ENCODE measurements around the gene FAM47B. TPM values are rescaled to one million over a fixed set of nuclear protein-coding genes. Genes with fewer than 3 reads are reported as not detected.

FAM47B gene
- total RNA-seq (2012; rRNA removed) (not detected in 2 replicates), polyA plus RNA-seq (2012; rRNA removed) (not detected in 2 replicates), Bru-seq, nascent RNA (not detected), BruChase-seq, experiment 1, labeled RNA remaining after a 6-hour chase (not detected), BruChase-seq, experiment 2, labeled RNA remaining after a 2-hour chase (not detected)
- not detected in 2 replicates for polyA plus RNA-seq (2012; cell fraction: cytosol; rRNA removed)
- polyA plus RNA-seq (2012; cell fraction: nucleus; rRNA removed; ENCODE audit: low replicate concordance) = not detected in 2 replicates
- long read RNA-seq = 0 reads

- intact Hi-C loops (cut with micrococcal nuclease) = no loop called here
- Histone ChIP-seq H4K8ac (ENCODE audit: low read depth in 2 of 2, low read length in 2 of 2) (no peak within 1 kb of the TSS), H3K14ac (replicated peaks; ENCODE audit: low read depth, low read length) (no peak within 1 kb of the TSS), H3K27ac (ENCODE audit: insufficient read depth, low read length) (no peak within 1 kb of the TSS), H2AK5ac (ENCODE audit: low read depth, low read length) (no peak within 1 kb of the TSS), H3K4me1 (ENCODE audit: control insufficient read depth, insufficient read depth, low read length) (no peaks in the 10 kb centered on the region), H3K18ac (ENCODE audit: low read depth, low read length) (no peak within 1 kb of the TSS), H3K4ac (ENCODE audit: low read depth, low read length) (no peak within 1 kb of the TSS), H3K27me3 (ENCODE audit: control insufficient read depth, insufficient read depth, low read length) (no peaks in the 10 kb centered on the region), H4K20me1 (ENCODE audit: insufficient read depth, low read length) (no peaks in the 10 kb centered on the region), H3K56ac (ENCODE audit: extremely low read depth, insufficient read depth, low read length) (no peak within 1 kb of the TSS), H3K9me3 (ENCODE audit: control insufficient read depth, insufficient read depth, low read length) (no peaks in the 10 kb centered on the region), H2AFZ (replicated peaks; ENCODE audit: low read length, poor library complexity) (no peak within 1 kb of the TSS), H4K5ac (ENCODE audit: low read depth, low read length) (no peak within 1 kb of the TSS), H2BK5ac (ENCODE audit: low read depth, low read length, poor library complexity, severe bottlenecking) (no peak within 1 kb of the TSS), H2BK15ac (ENCODE audit: low read depth, low read length) (no peak within 1 kb of the TSS), H3K4me3 (ENCODE audit: insufficient read depth, low read depth, low read length) (no peak within 1 kb of the TSS), H2BK20ac (ENCODE audit: low read depth, low read length) (no peak within 1 kb of the TSS), H3K79me1 (ENCODE audit: low read depth in 1 of 2, low read length in 2 of 2) (no peaks in the 10 kb centered on the region), H3K23ac (ENCODE audit: low read depth, low read length) (no peak within 1 kb of the TSS), H3K9me1 (ENCODE audit: insufficient read depth, low read length) (no peaks in the 10 kb centered on the region), H4K91ac (ENCODE audit: insufficient read depth, low read depth, low read length) (no peak within 1 kb of the TSS), H2BK120ac (ENCODE audit: low read depth, low read length) (no peak within 1 kb of the TSS), H2AK9ac (replicated peaks; ENCODE audit: low read depth, low read length, poor library complexity) (no peak within 1 kb of the TSS), H3K9ac (ENCODE audit: low read depth, low read length) (no peak within 1 kb of the TSS), H3K36me3 (ENCODE audit: control insufficient read depth, insufficient read depth, low read length) (no peaks in the 10 kb centered on the region), H3K4me2 (ENCODE audit: low read depth, low read length) (no peak within 1 kb of the TSS)
- BruUV-seq (replicated peaks) = no TSS peak
- 54% methylated on average over 6 of the region's 11 CpGs; no CpG with 5 or more reads in 1 of the 2 experiments for WGBS, 2 experiments (ENCODE audit: extremely low coverage in 2 of 2, insufficient read length in 1 of 2)
- DNase-seq (no peak), ATAC-seq (ENCODE audit: low read depth) (no peak)
- dilution Hi-C loops (cut with HindIII; ENCODE audit: low sequenced_read_pairs, unreplicated experiment) = no loop called here
- ChIA-PET CTCF (no interaction called here), POLR2A (ENCODE audit: unreplicated experiment) (no interaction called here)
- TF ChIP-seq, protein P1, sequence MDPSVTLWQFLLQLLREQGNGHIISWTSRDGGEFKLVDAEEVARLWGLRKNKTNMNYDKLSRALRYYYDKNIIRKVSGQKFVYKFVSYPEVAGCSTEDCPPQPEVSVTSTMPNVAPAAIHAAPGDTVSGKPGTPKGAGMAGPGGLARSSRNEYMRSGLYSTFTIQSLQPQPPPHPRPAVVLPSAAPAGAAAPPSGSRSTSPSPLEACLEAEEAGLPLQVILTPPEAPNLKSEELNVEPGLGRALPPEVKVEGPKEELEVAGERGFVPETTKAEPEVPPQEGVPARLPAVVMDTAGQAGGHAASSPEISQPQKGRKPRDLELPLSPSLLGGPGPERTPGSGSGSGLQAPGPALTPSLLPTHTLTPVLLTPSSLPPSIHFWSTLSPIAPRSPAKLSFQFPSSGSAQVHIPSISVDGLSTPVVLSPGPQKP (IDR thresholded peaks at IDR 0.05; ENCODE audit: borderline replicate concordance, low read depth, low read length) = no peak
- TF ChIP-seq RAD21 (IDR thresholded peaks at IDR 0.05; ENCODE audit: low read length) (no peak), MXI1 (IDR thresholded peaks at IDR 0.05; ENCODE audit: borderline replicate concordance, low read depth, low read length) (no peak), RCOR1 (IDR thresholded peaks at IDR 0.05; ENCODE audit: insufficient replicate concordance, low read length) (no peak), MAZ (IDR thresholded peaks at IDR 0.05; ENCODE audit: borderline replicate concordance, low read depth, low read length) (no peak)
- in situ Hi-C loops (cut with MboI; ENCODE audit: low sequenced_read_pairs) = no loop called here
These were observed at the start of gene FAM47B for GRCh38 chrX:34942496-34942895. TSS of gene FAM47B (plus strand) at chrX:34942796. CDS start at chrX:34942832, 36 bp downstream.

Measured in IMR-90 (cell line).